Vagina (tissue), 2 donors: Measurements from ENCODE around the gene JADE3. TPM values are rescaled to one million over a fixed set of nuclear protein-coding genes. Genes with fewer than 3 reads are reported as not detected.

Experiments
- DNase-seq, 2 donors: peaks; one replicate each; pipeline ENCODE4 v3.0.0-alpha.2; 2017; ENCODE audit errors: extremely low spot score in 2 of 2
- H3K27ac ChIP-seq: fragments of 200-600 bp; sonication (generic); one replicate; pipeline ENCODE4 v1.5.1; 2019
- H3K27me3 ChIP-seq: fragments of 200-600 bp; sonication (generic); one replicate; pipeline ENCODE4 v1.5.1; 2019
- H3K36me3 ChIP-seq, 2 donors: fragments of 200-600 bp; sonication (generic); one replicate each; pipeline ENCODE4 v1.5.1; 2017 to 2019
- H3K4me1 ChIP-seq: fragments of 200-600 bp; sonication (generic); one replicate; pipeline ENCODE4 v1.5.1; 2019
- H3K4me3 ChIP-seq, 2 donors: fragments of 200-600 bp; sonication (generic); 1 replicate in 1 of 2; 2 replicates in 1 of 2; pipeline ENCODE4 v1.5.1; 2016 to 2019
- H3K9me3 ChIP-seq: fragments of 200-600 bp; sonication (generic); one replicate; pipeline ENCODE4 v1.5.1; 2019
- POLR2A ChIP-seq, 2 donors: fragments of 450-650 bp; IDR thresholded peaks; one replicate each; pipeline ENCODE4 v1.6.1; 2017; ENCODE audit warnings: antibody characterized with exemption in 2 of 2, mild to moderate bottlenecking in 2 of 2, moderate library complexity in 2 of 2
- POLR2AphosphoS5 ChIP-seq, 2 donors: sonication (generic); formaldehyde crosslinking; IDR thresholded peaks; one replicate each; pipeline ENCODE4 v1.9.0; 2017; ENCODE audit warnings: antibody characterized with exemption in 2 of 2, mild to moderate bottlenecking in 2 of 2, low read depth in 1 of 2; ENCODE audit not compliant: insufficient read depth in 1 of 2
- intact Hi-C: fragments of 100-400 bp; cut with DNase I; formaldehyde crosslinking; loops from one replicate; pipeline ENCODE4 v1.15.1; 2023
- total RNA-seq: library from RNA; depleted of rRNA; stranded (reverse); fragments of >200 nt; gene quantifications from one replicate; pipeline ENCODE4 v1.2.3, GENCODE V29; 2016
- TF ChIP-seq, protein P1 (sequence below), 3 experiments: fragments of 450-650 bp in 2 of 3; fragments of 200-600 bp in 1 of 3; sonication (generic) in 1 of 3; IDR thresholded peaks; one replicate each; pipeline ENCODE4 v1.5.1; 2017 to 2019; ENCODE audit warnings: antibody characterized with exemption in 3 of 3, mild to moderate bottlenecking in 2 of 3, moderate library complexity in 2 of 3

JADE3 gene
- total RNA-seq, 1 donor from 2014 or later: 5.2 TPM

DNA sequence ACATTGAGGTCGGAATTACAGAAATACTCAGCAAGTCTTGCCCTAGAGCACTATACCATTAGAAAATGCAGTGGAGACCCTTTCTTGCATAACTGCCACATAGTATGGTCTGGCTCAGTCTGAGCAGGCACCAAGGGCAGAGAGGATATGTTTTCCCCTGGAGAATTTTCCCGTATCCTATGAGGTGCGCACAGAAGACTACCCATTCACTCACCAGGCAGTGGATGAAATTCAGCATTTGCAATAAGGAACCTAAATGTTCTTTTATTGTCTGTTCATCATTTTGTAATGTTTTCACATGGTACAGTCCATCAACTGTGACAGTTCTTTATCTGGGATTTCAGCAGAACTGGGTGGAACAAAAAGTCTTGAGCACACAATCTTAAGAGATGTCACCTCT lies 15.5 kb downstream of the JADE3 start:
- Histone ChIP-seq H3K27ac (no peak overlapping the region), H3K4me3 (no peak overlapping the region), H3K36me3 (no peaks in the 10 kb centered on the region), H3K9me3 (no peaks in the 10 kb centered on the region), H3K4me1 (no peaks in the 10 kb centered on the region), H3K27me3 (no peaks in the 10 kb centered on the region)
- DNase-seq: no peak
- intact Hi-C loops: no loop called here
- TF ChIP-seq POLR2AphosphoS5 (IDR thresholded peaks at IDR 0.05; ENCODE audit: insufficient read depth in 1 of 2, low read depth in 1 of 2): no peak
- TF ChIP-seq, protein P1, sequence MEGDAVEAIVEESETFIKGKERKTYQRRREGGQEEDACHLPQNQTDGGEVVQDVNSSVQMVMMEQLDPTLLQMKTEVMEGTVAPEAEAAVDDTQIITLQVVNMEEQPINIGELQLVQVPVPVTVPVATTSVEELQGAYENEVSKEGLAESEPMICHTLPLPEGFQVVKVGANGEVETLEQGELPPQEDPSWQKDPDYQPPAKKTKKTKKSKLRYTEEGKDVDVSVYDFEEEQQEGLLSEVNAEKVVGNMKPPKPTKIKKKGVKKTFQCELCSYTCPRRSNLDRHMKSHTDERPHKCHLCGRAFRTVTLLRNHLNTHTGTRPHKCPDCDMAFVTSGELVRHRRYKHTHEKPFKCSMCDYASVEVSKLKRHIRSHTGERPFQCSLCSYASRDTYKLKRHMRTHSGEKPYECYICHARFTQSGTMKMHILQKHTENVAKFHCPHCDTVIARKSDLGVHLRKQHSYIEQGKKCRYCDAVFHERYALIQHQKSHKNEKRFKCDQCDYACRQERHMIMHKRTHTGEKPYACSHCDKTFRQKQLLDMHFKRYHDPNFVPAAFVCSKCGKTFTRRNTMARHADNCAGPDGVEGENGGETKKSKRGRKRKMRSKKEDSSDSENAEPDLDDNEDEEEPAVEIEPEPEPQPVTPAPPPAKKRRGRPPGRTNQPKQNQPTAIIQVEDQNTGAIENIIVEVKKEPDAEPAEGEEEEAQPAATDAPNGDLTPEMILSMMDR (IDR thresholded peaks at IDR 0.05): no peak
- no peak for TF ChIP-seq POLR2A (IDR thresholded peaks at IDR 0.05)

DNA sequence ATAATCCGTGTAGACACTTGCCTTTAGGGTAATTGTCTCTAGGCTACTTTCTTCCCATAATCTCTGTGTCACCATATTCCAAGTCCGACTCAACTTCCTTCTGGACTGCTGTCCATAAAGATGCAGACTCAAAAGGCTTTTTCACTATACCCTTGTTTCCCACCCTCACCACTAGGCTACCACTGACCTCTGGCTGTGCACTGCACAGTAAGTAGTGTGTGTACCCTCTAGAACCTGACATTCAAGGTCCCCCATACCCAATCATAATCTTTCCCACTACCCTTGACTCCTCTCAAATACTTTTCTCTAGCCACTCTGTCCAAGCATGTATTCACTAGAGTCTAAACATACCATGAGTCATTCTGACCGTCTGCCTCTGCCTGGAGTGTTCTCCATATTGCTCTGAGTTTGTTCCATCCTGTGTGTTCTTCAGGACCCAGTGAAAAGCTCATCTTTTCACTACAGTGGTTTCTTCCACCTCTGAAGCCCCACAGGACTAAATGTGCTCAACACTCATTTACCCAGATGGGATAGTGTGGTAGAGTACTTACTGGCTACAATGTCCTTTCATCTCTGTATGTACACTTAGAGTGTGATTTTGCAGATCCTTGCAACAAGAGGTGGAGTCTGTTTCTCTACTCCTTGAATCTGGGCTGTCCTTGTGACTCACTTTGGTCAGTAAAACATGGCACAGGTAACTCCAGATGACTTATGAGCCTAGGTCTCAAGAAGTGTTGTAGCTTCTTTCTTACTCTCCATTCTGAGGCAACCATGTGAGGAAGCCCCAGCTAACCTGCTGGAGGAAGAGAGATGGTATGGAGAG lies 17.4 kb downstream of the JADE3 start:
- H3K36me3 ChIP-seq: no peaks in the 10 kb centered on the region
- no peak for DNase-seq
- H3K27me3 ChIP-seq: no peaks in the 10 kb centered on the region
- no peak overlapping the region for H3K27ac ChIP-seq
- H3K4me3 ChIP-seq: no peak overlapping the region
- TF ChIP-seq, protein P1 (IDR thresholded peaks at IDR 0.05): no peak
- TF ChIP-seq POLR2AphosphoS5 (IDR thresholded peaks at IDR 0.05; ENCODE audit: insufficient read depth in 1 of 2, low read depth in 1 of 2): no peak
- no peak for TF ChIP-seq POLR2A (IDR thresholded peaks at IDR 0.05)
- intact Hi-C loops: no loop called here
- no peaks in the 10 kb centered on the region for H3K9me3 ChIP-seq
- no peaks in the 10 kb centered on the region for H3K4me1 ChIP-seq

DNA sequence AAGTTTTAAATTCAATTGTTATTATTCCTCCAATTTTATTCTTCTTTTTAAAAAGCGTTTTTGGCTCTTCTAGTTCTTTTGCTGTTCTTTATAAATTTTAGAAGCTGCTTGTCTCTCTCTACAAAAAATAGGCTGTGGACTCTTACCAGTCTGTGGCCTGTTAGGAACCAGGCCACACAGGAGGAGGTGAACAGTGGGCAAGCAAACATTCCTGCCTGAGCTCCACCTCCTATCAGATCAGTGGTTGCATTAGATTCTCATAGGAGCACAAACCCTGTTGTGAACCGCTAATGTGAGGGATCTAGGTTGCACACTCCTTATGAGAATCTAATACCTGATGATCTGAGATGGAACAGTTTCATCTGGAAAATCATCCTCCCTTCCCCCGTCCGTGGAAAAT lies 23.1 kb downstream of the JADE3 start:
- H3K4me1 ChIP-seq: no peaks in the 10 kb centered on the region
- intact Hi-C loops: no loop called here
- no peaks in the 10 kb centered on the region for H3K36me3 ChIP-seq
- no peaks in the 10 kb centered on the region for H3K9me3 ChIP-seq
- H3K4me3 ChIP-seq: no peak overlapping the region
- DNase-seq: no peak
- TF ChIP-seq POLR2AphosphoS5 (IDR thresholded peaks at IDR 0.05; ENCODE audit: insufficient read depth in 1 of 2, low read depth in 1 of 2) (no peak), POLR2A (IDR thresholded peaks at IDR 0.05) (no peak)
- TF ChIP-seq, protein P1 (IDR thresholded peaks at IDR 0.05): no peak
- H3K27me3 ChIP-seq: no peaks in the 10 kb centered on the region
- H3K27ac ChIP-seq: no peak overlapping the region

DNA sequence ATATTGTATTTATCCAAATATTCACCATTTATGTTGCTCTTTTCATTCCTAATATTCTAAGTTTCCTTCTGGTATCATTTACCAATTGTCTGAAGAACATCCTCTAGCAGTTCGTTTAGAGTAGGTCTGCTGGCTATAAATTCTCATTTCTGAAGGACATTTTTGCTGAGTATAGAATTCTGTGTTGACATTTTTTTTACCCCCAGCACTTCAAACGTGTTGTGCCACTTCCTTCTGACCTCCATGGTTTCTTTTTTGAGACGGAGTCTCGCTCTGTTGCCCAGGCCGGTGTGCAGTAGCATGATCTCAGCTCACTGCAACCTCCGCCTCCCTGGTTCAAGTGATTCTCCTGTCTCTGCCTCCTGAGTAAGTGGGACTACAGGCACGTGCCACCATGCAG lies 26.4 kb downstream of the JADE3 start:
- TF ChIP-seq, protein P1 (IDR thresholded peaks at IDR 0.05): no peak
- TF ChIP-seq POLR2A (IDR thresholded peaks at IDR 0.05) (no peak), POLR2AphosphoS5 (IDR thresholded peaks at IDR 0.05; ENCODE audit: insufficient read depth in 1 of 2, low read depth in 1 of 2) (no peak)
- intact Hi-C loops: no loop called here
- DNase-seq: no peak

DNA sequence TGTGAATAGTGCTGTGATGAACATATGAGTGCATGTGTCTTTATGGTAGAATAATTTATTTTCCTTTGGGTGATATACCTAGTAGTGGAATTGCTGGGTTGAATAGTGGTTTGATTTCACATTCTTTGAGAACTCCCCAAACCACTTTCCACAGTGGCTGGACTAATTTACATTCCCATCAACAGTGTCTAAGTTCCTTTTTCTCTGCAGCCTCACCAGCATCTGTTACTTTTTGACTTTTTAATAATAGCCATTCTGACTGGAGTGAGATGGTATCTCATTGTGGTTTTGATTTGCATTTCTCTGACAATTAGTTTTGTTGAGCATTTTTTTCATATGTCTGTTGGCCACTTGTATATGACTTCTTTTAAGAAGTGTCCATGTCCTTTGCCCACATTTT lies 29.1 kb downstream of the JADE3 start:
- no peak for DNase-seq
- Histone ChIP-seq H3K9me3 (no peaks in the 10 kb centered on the region), H3K27me3 (no peaks in the 10 kb centered on the region), H3K27ac (no peak overlapping the region), H3K4me1 (no peaks in the 10 kb centered on the region), H3K4me3 (no peak overlapping the region), H3K36me3 (no peaks in the 10 kb centered on the region)
- TF ChIP-seq, protein P1 (IDR thresholded peaks at IDR 0.05): no peak
- TF ChIP-seq POLR2A (IDR thresholded peaks at IDR 0.05): no peak
- TF ChIP-seq POLR2AphosphoS5 (IDR thresholded peaks at IDR 0.05; ENCODE audit: insufficient read depth in 1 of 2, low read depth in 1 of 2): no peak
- intact Hi-C loops: no loop called here

More for the DNA sequence above, 26.4 kb downstream of the JADE3 start:
- Histone ChIP-seq H3K4me1 (no peaks in the 10 kb centered on the region), H3K4me3 (no peak overlapping the region), H3K9me3 (no peaks in the 10 kb centered on the region), H3K27me3 (no peaks in the 10 kb centered on the region), H3K27ac (no peak overlapping the region), H3K36me3 (no peaks in the 10 kb centered on the region)
